H1 (cell line): ENCODE measurements around the gene CDKN1A.
"Not testable (repeated sequence)": the region's sequence is repeated elsewhere in the genome, so short reads cannot be mapped to it uniquely, and the experiment has no call there.

ENCODE experiments used
- CHD1 ChIP-seq: IDR thresholded peaks from 2 replicates; pipeline ENCODE4 v1.6.1; 2012; ENCODE audit warnings: low read depth, low read length, improper control_type of control experiment
- CHD2 ChIP-seq: IDR thresholded peaks from 2 replicates; pipeline ENCODE4 v1.6.1; 2012; ENCODE audit warnings: low read length, improper control_type of control experiment
- FOSL1 ChIP-seq: IDR thresholded peaks from 2 replicates; pipeline ENCODE4 v1.6.1; 2011; ENCODE audit warnings: mild to moderate bottlenecking, low read depth, low read length, moderate library complexity; ENCODE audit not compliant: insufficient read depth
- POLR2A ChIP-seq, 2 experiments: IDR thresholded peaks; 1 replicate in 1 of 2; 2 replicates in 1 of 2; pipeline ENCODE4 v1.6.1; 2011; ENCODE audit warnings: low read depth in 2 of 2, low read length in 2 of 2, mild to moderate bottlenecking in 2 of 2; ENCODE audit errors: control extremely low read depth in 1 of 2
- POLR2AphosphoS5 ChIP-seq: IDR thresholded peaks from 2 replicates; pipeline ENCODE4 v1.6.1; 2011; ENCODE audit warnings: low read depth, low read length
- RNF2 ChIP-seq: fragments of 200-900, 300-1000 bp; sonication (generic); IDR thresholded peaks from 2 replicates; pipeline ENCODE4 v1.7.1; 2016; ENCODE audit warnings: borderline replicate concordance, low read depth, mild to moderate bottlenecking, antibody characterized with exemption, low read length; ENCODE audit not compliant: poor library complexity, severe bottlenecking; ENCODE audit errors: missing control alignments
- SIN3A ChIP-seq, 2 experiments: IDR thresholded peaks in 1 of 2; conservative IDR thresholded peaks in 1 of 2; 2 replicates each; pipeline ENCODE4 v1.6.1; 2011 to 2012; ENCODE audit warnings: low read length in 2 of 2, improper control_type of control experiment in 1 of 2, low read depth in 1 of 2, mild to moderate bottlenecking in 1 of 2
- SIX5 ChIP-seq: IDR thresholded peaks from 2 replicates; pipeline ENCODE4 v1.6.1; 2011; ENCODE audit warnings: mild to moderate bottlenecking, low read depth, low read length
- SRF ChIP-seq: IDR thresholded peaks from 2 replicates; pipeline ENCODE4 v1.6.1; 2011; ENCODE audit warnings: mild to moderate bottlenecking, low read depth, low read length, moderate library complexity
- SUZ12 ChIP-seq: fragments of 200-600 bp; sonication (generic); IDR thresholded peaks from 2 replicates; pipeline ENCODE4 v1.6.1; 2012; ENCODE audit warnings: mild to moderate bottlenecking, inconsistent platforms, low read length, moderate library complexity, mixed read lengths
- TAF1 ChIP-seq: IDR thresholded peaks from 2 replicates; pipeline ENCODE4 v1.6.1; 2011; ENCODE audit warnings: mild to moderate bottlenecking, low read depth, low read length
- TCF12 ChIP-seq: IDR thresholded peaks from 2 replicates; pipeline ENCODE4 v1.6.1; 2011; ENCODE audit warnings: low read depth, mild to moderate bottlenecking, low read length
- TF ChIP-seq, protein P1 (sequence below), 3 experiments: IDR thresholded peaks; 1 replicate in 2 of 3; 2 replicates in 1 of 3; pipeline versions ENCODE4 v1.5.1 to v1.6.1; 2011; ENCODE audit warnings: low read length in 3 of 3, mild to moderate bottlenecking in 3 of 3, inconsistent platforms in 2 of 3, low read depth in 1 of 3, moderate library complexity in 1 of 3; ENCODE audit not compliant: insufficient read depth in 1 of 3; ENCODE audit errors: control extremely low read depth in 1 of 3
- TF ChIP-seq, protein P2 (sequence below): IDR thresholded peaks from 2 replicates; pipeline ENCODE4 v1.6.1; 2012; ENCODE audit warnings: inconsistent platforms

DNA sequence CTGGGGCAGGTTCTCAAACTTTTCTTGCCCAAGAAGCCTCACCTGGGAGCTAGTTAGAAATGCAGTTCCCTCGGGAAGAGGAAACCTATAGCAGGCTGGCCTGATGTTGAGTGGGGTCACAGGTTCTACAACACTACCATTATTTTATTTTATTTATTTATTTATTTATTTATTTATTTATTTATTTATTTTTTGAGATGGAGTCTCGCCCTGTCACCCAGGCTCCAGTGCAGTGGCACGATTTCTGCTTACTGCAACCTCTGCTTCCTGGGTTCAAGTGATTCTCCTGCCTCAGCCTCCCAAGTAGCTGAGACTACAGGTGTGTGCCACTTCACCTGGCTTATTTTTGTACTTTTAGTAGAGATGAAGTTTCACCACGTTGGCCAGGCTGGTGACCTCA lies 45.5 kb downstream of the CDKN1A start:
- TF ChIP-seq, protein P1, sequence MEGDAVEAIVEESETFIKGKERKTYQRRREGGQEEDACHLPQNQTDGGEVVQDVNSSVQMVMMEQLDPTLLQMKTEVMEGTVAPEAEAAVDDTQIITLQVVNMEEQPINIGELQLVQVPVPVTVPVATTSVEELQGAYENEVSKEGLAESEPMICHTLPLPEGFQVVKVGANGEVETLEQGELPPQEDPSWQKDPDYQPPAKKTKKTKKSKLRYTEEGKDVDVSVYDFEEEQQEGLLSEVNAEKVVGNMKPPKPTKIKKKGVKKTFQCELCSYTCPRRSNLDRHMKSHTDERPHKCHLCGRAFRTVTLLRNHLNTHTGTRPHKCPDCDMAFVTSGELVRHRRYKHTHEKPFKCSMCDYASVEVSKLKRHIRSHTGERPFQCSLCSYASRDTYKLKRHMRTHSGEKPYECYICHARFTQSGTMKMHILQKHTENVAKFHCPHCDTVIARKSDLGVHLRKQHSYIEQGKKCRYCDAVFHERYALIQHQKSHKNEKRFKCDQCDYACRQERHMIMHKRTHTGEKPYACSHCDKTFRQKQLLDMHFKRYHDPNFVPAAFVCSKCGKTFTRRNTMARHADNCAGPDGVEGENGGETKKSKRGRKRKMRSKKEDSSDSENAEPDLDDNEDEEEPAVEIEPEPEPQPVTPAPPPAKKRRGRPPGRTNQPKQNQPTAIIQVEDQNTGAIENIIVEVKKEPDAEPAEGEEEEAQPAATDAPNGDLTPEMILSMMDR (IDR thresholded peaks at IDR 0.05; ENCODE audit: control extremely low read depth in 1 of 3, insufficient read depth in 1 of 3, low read depth in 1 of 3, low read length in 3 of 3), result not testable (repeated sequence)
- TF ChIP-seq POLR2A (IDR thresholded peaks at IDR 0.05; ENCODE audit: control extremely low read depth in 1 of 2, low read depth in 2 of 2, low read length in 2 of 2); POLR2AphosphoS5; FOSL1; CHD1; TAF1; CHD2; SIN3A (conservative IDR thresholded peaks at IDR 0.05 in 1 of 2, IDR thresholded peaks at IDR 0.05 in 1 of 2; ENCODE audit: low read depth in 1 of 2, low read length in 2 of 2); SUZ12; SRF; RNF2; SIX5; TCF12: not testable (repeated sequence)
- TF ChIP-seq, protein P2, sequence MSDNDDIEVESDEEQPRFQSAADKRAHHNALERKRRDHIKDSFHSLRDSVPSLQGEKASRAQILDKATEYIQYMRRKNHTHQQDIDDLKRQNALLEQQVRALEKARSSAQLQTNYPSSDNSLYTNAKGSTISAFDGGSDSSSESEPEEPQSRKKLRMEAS, result not testable (repeated sequence)
